GM19193 (cell line): ENCODE measurements around the gene OCSTAMP.
A peak's percentile ranks its signal among the peaks of the same experiment; 100 is the strongest.

Experiments used
- POLR2A ChIP-seq: IDR thresholded peaks from 4 replicates; pipeline ENCODE4 v1.6.1; 2011; ENCODE audit not compliant: insufficient read depth, insufficient read length; ENCODE audit errors: extremely low read depth

The OCSTAMP gene

DNA sequence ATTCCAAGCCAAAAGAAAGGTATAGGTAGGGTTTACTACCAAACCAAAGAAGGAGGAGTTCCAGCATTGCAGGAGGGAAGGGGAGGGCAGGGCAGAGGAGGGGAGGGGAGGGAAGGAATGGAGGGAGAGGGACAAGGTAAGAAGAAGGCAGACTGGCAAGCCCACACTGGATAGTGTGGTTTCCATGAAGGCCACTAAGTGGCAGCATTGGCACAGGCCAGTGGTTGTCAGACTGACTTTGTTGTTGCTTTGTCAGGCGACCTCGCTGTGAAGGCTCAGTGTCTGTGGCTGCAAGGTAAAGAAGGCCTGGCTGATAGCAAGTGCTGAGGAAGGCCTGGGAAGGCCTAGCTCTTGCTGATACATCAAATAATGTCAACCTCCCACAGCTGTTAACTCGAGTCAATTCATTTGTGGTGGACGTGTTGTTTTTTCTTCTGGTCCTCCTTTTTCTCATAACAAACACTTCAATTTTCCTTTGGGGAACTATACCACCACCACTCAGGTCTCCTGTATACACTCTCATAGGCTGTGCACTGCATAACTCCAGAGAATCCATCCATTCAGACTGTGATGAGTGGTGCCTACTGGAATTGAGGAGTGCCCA lies 29.4 kb downstream of the OCSTAMP start:
- TF ChIP-seq POLR2A: no peak

DNA sequence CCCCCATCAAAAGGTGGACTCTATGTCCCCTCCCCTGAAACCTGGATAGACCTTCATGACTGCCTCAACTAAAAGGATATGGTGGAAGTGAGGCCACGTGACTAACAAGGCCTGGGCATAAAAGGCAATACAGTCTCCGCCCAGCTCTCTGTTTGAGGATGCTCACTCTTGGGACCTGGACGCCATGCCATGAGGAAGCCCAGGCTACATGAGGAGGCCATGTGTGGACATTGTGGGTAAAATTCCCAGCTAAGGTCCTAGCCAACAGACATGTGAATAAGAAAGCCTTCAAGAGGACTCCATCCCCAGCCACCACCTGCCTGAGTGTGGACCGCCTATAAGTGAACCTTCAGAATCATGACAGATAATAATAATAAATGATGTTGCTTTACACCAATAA lies 29.9 kb downstream of the OCSTAMP start:
- no peak for TF ChIP-seq POLR2A

DNA sequence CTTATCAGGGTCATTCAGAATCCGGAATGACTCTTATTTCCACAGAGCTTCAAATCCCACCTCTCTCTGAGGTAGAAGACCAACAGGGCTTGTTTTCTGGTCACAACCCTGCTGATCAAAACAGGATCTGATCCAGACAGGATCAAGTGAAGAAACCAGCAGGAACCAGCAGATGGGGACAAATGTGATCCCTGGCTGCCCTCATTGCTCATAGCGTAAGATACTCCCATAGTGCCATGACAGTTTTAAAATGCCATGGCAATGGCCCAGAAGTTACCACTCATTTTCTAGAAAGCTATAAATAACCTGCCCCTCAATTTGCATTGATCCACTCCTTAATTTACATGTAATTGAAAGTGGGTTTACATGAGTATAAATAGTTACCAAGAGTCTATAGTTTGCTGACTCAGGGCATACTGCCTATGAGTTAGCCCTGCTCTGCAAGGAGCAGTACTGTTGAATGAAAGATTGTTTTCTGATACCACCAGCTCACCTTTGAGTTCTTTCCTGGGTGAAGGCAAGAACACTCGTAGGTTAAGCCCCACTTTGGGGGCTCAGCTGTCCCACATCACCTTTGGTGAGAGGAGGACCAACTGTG lies 30.9 kb downstream of the OCSTAMP start:
- no peak for TF ChIP-seq POLR2A

DNA sequence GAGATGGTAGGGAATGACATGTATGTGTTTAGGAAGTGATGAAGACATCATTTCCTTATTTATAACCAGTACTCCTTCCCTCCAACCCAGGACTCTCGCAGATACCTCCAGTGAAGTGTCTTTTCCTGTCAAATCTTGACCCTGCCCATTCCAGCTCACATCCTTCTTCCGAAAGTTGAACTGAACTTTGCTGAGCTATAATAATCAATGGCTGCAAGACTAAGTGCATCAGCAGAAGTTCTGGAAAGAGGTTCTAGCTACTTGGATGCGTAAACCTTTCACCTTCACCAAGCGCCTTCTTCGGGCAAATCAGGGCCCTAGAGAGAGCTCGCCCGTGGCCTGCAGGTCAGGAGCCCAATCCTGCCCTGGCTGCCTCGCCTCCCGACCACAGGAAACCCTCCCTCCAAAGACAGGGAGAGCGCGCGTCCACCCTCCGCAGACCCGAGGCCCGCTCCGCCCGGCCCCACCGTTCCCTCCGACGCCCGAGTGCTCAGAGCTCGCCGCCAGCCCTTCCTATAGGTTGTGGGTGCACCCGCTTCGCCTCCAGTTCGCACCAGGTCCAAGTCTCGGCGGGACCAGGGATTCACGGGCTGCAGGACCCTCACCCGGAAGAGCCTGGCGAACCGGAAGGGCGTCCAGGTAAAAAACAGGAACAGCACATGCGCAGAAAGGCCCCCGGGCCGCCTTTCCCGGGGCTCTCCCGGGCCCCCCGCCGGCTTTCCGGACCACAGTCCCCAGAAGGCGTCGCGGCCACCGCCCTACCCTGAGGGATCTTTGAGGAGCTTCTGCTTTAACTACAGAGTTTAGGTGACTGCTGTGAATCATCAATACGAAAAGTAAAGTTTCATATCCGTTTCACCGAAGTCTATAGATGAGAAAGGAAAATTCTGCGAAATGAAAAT lies 37.3 kb downstream of the OCSTAMP start, which contains the start of gene ZNF334:
ZNF334 (minus strand) TSS at position 617 of the 902 bp plus-strand sequence. CDS start 1,457 bp downstream, outside the sequence.
- peak; percentile 47 for TF ChIP-seq POLR2A

DNA sequence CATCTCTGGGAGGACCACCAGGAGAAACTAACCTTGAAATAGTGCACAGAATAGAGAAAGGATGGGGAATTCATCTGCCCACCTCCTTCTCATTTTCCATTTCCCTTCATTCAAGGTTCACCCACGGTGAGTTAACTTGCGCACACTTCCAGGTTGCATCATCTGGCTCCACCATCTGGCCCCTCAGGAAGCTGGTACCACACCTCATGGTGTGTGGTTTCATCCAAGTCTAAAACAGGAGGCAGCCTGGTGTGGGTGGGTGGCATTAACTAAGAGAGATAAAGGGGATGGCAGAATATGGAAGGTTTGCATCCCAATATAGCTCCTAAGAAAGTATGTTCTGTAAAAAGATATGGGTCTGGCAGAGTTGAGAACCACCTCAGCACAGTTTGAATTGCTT lies 40.9 kb downstream of the OCSTAMP start:
- TF ChIP-seq POLR2A: no peak

DNA sequence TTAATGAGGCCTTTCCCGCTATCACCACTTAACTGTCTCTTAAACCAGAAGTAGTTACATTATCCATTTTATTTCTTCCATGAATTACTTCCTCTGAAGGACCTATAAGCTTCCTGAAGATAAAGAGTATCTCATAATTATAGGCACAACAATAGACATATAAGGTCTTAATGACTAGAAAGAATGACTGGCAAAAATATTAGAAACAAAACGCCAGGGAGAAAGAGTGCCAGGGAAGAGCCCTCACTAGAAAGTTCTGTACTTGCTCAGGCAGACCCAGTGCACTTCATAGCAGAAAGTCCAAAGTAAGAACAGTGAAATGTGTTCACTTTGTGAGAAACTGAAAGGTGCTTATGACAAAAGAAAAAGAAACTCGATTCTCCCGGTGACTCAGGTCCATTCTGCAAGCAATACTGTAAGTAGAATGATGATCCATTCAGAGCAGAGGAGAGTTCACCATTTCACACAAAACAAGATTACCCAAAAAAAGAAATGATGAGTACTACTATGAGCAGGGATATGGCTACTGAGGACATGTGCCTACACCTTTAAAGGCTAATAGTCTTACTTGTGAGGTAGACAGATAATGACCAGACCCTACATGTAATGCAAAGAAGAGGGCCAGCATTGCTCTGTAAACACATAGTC lies 42.6 kb downstream of the OCSTAMP start:
- no peak for TF ChIP-seq POLR2A

DNA sequence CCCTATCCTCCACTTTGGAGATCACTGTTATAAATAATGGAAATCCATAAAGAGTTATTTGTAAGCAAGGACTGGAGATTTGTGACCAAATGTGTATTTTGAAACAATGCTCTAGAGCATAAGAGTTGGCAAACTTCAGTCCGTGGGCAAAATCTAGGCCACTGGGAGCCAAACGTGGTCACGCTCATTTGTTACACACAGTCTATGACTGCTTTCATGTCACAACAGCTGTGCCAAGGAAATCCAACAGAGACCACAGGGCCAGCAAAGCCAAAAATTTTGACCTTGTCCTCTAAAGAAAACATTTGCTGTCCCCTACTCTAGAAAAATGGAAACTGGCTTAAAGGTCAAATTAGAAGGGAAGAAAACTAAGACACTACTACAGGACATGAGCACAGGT lies 44.9 kb downstream of the OCSTAMP start:
- no peak for TF ChIP-seq POLR2A

DNA sequence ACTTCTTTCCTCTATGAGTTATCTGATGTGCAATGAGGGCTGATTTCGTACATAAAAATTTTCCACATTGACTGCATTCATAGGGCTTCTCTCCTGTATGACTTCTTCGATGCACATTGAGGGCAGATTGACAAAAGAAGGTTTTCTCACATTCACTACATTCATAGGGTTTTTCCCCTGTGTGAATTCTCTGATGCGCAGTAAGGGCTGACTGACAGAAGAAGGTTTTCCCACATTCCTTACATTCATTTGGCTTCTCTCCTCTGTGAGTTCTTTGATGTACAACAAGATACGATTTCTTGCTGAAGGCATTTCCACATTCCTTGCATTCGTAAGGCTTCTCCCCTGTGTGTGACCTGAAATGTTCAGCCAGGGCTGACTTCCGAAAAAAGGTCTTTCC lies 48.5 kb downstream of the OCSTAMP start:
- TF ChIP-seq POLR2A: no peak

DNA sequence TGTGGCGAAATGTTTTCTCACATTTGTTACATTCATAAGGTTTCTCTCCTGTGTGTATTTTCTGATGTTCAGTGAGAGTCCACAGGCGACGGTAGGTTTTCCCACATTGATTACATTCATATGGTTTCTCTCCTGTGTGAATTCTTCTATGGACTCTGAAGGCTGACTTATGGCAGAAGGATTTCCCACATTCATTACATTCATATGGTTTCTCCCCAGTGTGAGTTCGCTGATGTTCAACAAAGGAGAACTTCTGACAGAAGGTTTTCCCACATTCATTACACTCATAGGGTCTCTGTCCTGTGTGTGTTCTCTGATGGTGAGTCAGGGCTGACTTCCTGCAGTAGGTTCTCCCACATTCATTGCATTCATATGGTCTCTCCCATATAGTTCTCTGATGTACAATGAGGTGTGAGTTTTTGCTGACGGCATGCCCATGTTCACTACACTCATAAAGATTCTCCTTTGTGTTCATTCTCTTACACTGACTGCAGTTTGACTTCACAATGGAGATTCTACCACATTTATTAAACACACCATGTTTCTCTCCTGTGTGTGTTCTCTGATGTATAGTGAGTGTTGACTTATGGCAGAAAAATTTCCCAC lies 49.0 kb downstream of the OCSTAMP start:
- no peak for TF ChIP-seq POLR2A

DNA sequence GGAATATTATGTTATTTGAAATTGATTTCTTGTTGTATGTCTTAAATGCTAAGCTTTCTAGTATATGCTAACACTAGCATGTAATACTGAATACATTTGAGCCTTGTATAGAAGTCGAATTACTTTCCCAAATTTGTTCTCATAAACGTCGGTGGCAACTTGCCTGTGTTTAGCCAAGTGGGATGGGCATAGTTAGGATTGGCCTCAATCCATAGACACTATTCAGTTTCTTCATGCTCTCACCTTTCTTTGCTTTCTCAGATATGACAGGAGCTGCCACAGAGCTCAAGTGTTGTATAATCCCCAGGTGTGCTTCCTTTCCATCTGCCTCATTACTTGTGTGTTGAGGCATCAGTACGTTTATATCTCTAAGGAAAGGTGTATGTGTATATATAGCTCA lies 56.4 kb downstream of the OCSTAMP start:
- no peak for TF ChIP-seq POLR2A

DNA sequence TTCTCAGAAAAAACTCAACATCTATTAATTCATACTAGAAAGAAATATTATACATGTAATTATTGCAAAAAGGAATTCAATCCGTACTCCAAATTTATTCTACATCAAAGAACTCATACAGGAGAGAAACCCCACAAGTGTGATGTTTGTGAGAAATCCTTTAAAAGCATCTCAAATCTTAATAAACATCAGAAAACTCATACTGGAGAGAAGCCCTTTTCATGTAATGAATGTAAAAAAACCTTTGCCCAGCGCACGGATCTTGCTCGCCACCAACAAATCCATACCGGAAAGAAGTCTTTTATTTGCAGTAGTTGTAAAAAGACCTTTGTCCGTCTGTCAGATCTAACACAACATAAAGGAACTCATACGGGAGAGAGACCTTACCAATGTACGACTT lies 59.1 kb downstream of the OCSTAMP start:
- no peak for TF ChIP-seq POLR2A
